Testis (tissue), 3 donors: ENCODE data around the gene WNT2. TPM values are rescaled to one million over a fixed set of nuclear protein-coding genes. Genes with fewer than 3 reads are reported as not detected.

ENCODE experiments used
- DNase-seq: peaks from one replicate; pipeline ENCODE4 v3.0.0-alpha.2; 2019
- H3K27ac ChIP-seq, 2 donors: fragments of 200-600 bp; sonication (generic); one replicate each; pipeline ENCODE4 v1.5.1; 2019
- H3K27me3 ChIP-seq: fragments of 200-600 bp; sonication (generic); one replicate; pipeline ENCODE4 v1.5.1; 2019
- H3K36me3 ChIP-seq: fragments of 200-600 bp; sonication (generic); one replicate; pipeline ENCODE4 v1.5.1; 2017; ENCODE audit warnings: low read depth; ENCODE audit errors: missing control alignments
- H3K4me1 ChIP-seq: fragments of 200-600 bp; sonication (generic); one replicate; pipeline ENCODE4 v1.5.1; 2019
- H3K4me3 ChIP-seq, 2 donors: fragments of 200-600 bp; sonication (generic); one replicate each; pipeline ENCODE4 v1.5.1; 2017 to 2019
- H3K9me3 ChIP-seq: fragments of 200-600 bp; sonication (generic); one replicate; pipeline ENCODE4 v1.5.1; 2017
- CTCF ChIP-seq, 3 experiments: fragments of 450-650 bp in 2 of 3; fragments of 200-600 bp in 1 of 3; sonication (generic) in 1 of 3; IDR thresholded peaks; one replicate each; pipeline ENCODE4 v1.5.1; 2016 to 2019; ENCODE audit warnings: antibody characterized with exemption in 3 of 3, mild to moderate bottlenecking in 2 of 3, moderate library complexity in 1 of 3
- POLR2A ChIP-seq: fragments of 450-650 bp; IDR thresholded peaks from one replicate; pipeline ENCODE4 v1.6.1; 2017; ENCODE audit warnings: antibody characterized with exemption, mild to moderate bottlenecking, moderate library complexity
- WGBS, 2 donors: methylation state at CpG; one replicate each; pipeline ENCODE4 v1.1.5; 2018; 5-methylcytosine and 5-hydroxymethylcytosine counted together
- intact Hi-C: fragments of 100-400 bp; cut with DNase I; formaldehyde crosslinking; loops from one replicate; pipeline ENCODE4 v1.15.1; 2023; ENCODE audit warnings: low total_unique reads
- polyA plus RNA-seq: library from polyadenylated mRNA; stranded (reverse); fragments of 350-450 nt; fragmentation: Illumina TruSeq; extraction: RNeasy Lipid Tissue Mini Kit (QIAGEN cat#74804); gene quantifications from one replicate; pipeline ENCODE4 v1.2.3, GENCODE V29; 2014; ENCODE audit warnings: low read depth, low replicate concordance; ENCODE audit not compliant: insufficient read depth
- total RNA-seq, 2 donors: library from RNA; depleted of rRNA; stranded (reverse); fragments of >200 nt; gene quantifications; one replicate each; pipeline ENCODE4 v1.2.3, GENCODE V29; 2016

The WNT2 gene
- total and polyA plus RNA-seq, 3 donors from 2014 or later = 1.3 to 6.5 (median 2.7) TPM

DNA sequence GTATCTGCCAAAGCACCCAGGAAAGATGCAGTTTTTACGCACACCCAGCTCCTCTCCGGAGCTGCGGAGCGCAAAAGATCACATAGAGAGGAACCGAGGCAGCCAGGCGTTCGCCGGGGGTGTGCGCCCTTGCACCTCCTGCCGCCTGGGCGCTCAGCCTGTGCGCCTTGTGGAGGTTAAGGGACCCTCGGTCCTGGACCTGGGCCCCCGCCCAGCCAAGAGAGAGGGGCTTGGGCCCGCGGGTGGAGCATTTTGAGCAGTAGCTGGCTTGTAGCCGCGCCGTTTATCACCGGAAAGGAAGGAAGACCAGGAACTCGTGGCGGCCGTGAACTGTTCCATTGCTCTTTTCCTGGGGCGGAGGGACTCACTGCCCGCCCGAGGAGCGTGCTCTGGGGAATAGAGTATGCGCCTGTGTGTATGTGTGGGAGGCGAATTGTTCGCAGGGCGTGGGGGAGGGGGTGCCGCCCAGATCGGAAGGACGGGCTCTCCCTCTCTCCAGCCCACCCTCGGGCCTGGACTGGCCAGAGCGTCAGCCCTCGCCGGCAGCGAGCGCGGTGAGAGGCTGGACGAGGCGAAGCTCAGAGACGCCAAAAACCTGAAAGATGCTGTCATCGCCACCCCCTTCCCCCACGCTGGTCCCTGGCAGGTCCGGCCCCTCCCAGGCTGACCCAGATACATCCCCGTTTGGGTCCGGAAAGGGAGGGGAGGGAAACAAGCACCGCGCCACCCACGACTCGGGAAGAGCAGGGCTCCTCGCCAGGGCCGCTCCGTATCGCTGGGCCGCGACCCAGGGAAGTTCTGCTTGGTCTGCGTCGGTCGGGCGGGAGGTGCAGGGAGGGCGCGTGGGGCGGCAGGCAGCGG lies 1.2 kb upstream of the WNT2 start:
- H3K9me3 ChIP-seq = no peaks in the 10 kb centered on the region
- H3K27ac ChIP-seq = no peak overlapping the region
- WGBS, 2 donors = 1 to 3% methylated on average over 22 to 67 of the region's 67 CpGs
- TF ChIP-seq CTCF (IDR thresholded peaks at IDR 0.05) = no peak
- TF ChIP-seq POLR2A = no peak
- no peaks in the 10 kb centered on the region for H3K36me3 ChIP-seq
- H3K4me3 ChIP-seq = peak overlapping the region; percentile 26 to 58
- DNase-seq = peak; percentile 34
- intact Hi-C loops = no loop called here
- no peaks in the 10 kb centered on the region for H3K27me3 ChIP-seq
- H3K4me1 ChIP-seq = peaks cover 11% of the 10 kb centered on the region

- Histone ChIP-seq H3K9me3 (no peaks in the 10 kb centered on the region), H3K4me1 (peaks cover 11% of the 10 kb centered on the region), H3K27me3 (no peaks in the 10 kb centered on the region), H3K36me3 (no peaks in the 10 kb centered on the region), H3K27ac (no peak overlapping the region), H3K4me3 (peak overlapping the region; percentile 26 to 58)
- intact Hi-C loops = no loop called here
- no peak for DNase-seq
- 1% methylated on average over 25 of the region's 25 CpGs for WGBS, 2 donors
- TF ChIP-seq CTCF (IDR thresholded peaks at IDR 0.05) = no peak
- no peak for TF ChIP-seq POLR2A
These were observed 520 bp upstream of the WNT2 start for GRCh38 chr7:117323305-117323850.

DNA sequence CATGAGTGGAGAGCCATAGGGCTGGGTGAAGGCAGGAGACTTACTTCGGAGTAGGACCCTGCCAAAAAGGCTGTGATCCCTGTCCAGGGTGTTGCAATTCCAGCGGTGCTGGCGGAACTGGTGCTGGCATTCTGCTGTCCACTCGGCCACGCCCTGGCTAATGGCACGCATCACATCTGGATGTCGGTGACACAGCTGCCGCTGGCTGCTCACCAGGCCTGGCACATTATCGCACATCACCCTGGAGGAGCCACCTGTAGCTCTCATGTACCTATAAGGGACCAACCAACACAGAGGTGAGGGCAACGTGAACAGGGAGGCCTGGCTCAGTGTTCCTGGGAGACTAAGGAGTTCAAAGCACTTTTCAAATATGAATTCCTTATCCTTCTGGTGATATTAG lies 2.3 kb downstream of the WNT2 start:
- WGBS, 2 donors = 90 to 91% methylated on average over 10 of the region's 10 CpGs
- no peak for TF ChIP-seq CTCF (IDR thresholded peaks at IDR 0.05)
- no peak for TF ChIP-seq POLR2A
- intact Hi-C loops = no loop called here
- no peaks in the 10 kb centered on the region for H3K36me3 ChIP-seq
- no peaks in the 10 kb centered on the region for H3K27me3 ChIP-seq
- H3K4me3 ChIP-seq = no peak overlapping the region
- H3K9me3 ChIP-seq = no peaks in the 10 kb centered on the region
- DNase-seq = no peak
- H3K4me1 ChIP-seq = peaks cover 11% of the 10 kb centered on the region
- H3K27ac ChIP-seq = no peak overlapping the region

GRCh38 chr7:117319181-117319580 lies 3.7 kb downstream of the WNT2 start:
- Histone ChIP-seq H3K36me3 (no peaks in the 10 kb centered on the region), H3K4me1 (peaks cover 10% of the 10 kb centered on the region), H3K27ac (no peak overlapping the region), H3K9me3 (no peaks in the 10 kb centered on the region), H3K27me3 (no peaks in the 10 kb centered on the region), H3K4me3 (no peak overlapping the region)
- no peak for DNase-seq
- 91 to 92% methylated on average over 3 of the region's 3 CpGs for WGBS, 2 donors
- intact Hi-C loops = no loop called here
- TF ChIP-seq POLR2A (no peak), CTCF (IDR thresholded peaks at IDR 0.05) (no peak)

DNA sequence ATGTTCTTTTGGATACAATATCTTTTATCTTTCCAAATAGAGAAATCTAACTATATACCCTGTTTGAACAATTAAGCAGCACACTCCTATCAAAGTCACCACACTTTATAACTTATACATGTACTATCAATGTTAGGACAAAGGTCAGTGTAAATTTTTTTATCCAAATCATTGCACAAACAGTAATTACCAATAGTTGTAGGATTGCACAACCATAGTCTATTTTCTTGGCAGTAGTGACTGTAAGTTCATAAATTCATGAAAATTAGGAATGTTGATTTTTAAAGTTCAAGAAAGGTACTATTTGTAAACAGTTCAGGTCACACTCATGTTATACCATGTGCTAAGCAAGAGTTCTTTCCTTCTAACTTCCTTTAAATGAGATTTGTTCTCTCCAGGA lies 9.3 kb downstream of the WNT2 start:
- H3K4me1 ChIP-seq = no peaks in the 10 kb centered on the region
- no peak for DNase-seq
- no peaks in the 10 kb centered on the region for H3K9me3 ChIP-seq
- H3K4me3 ChIP-seq = no peak overlapping the region
- H3K27me3 ChIP-seq = no peaks in the 10 kb centered on the region
- TF ChIP-seq POLR2A (no peak), CTCF (IDR thresholded peaks at IDR 0.05) (no peak)
- H3K36me3 ChIP-seq = no peaks in the 10 kb centered on the region
- H3K27ac ChIP-seq = no peak overlapping the region
- intact Hi-C loops = no loop called here
